Chondrocyte (in vitro differentiated cells): ENCODE results near the gene ASCC2. TPM values are rescaled to one million over a fixed set of nuclear protein-coding genes. Genes with fewer than 3 reads are reported as not detected.

Experiments used
- DNase-seq: peaks from one replicate; pipeline ENCODE4 v3.0.0; 2021; ENCODE audit warnings: mixed read lengths, low spot score
- H3K27ac Mint-ChIP-seq: one replicate; pipeline ENCODE4 v1.8.0; 2021; ENCODE audit warnings: mild to moderate bottlenecking, moderate library complexity, mixed read lengths; ENCODE audit not compliant: unreplicated experiment
- H3K27me3 Mint-ChIP-seq: 2 replicates; pipeline ENCODE4 v1.8.0; 2021; ENCODE audit warnings: low read depth, mixed read lengths
- H3K36me3 Mint-ChIP-seq: 2 replicates; pipeline ENCODE4 v1.8.0; 2021; ENCODE audit warnings: low read depth, mixed read lengths
- H3K4me1 Mint-ChIP-seq: 2 replicates; pipeline ENCODE4 v1.8.0; 2021; ENCODE audit warnings: low read depth, mild to moderate bottlenecking, mixed read lengths
- H3K4me3 Mint-ChIP-seq: one replicate; pipeline ENCODE4 v1.8.0; 2021; ENCODE audit warnings: mild to moderate bottlenecking, moderate library complexity, mixed read lengths; ENCODE audit not compliant: unreplicated experiment
- H3K9me3 Mint-ChIP-seq: 2 replicates; pipeline ENCODE4 v1.8.0; 2021; ENCODE audit warnings: low read depth, mixed read lengths
- CTCF ChIP-seq: fragments of 200-600 bp; sonication (generic); IDR thresholded peaks from 2 replicates; pipeline ENCODE4 v1.5.0; 2021; ENCODE audit warnings: antibody characterized with exemption, mild to moderate bottlenecking, moderate library complexity
- total RNA-seq: library from RNA; stranded (reverse); gene quantifications from 3 replicates; pipeline ENCODE4 v1.2.1, GENCODE V29; 2021

Gene ASCC2
- total RNA-seq, 1 donor from 2014 or later: 43.2 TPM

GRCh38 chr22:29739346-29739875 is 98.7 kb downstream of the ASCC2 start:
- no peaks in the 10 kb centered on the region for H3K9me3 Mint-ChIP-seq
- H3K4me1 Mint-ChIP-seq: no peaks in the 10 kb centered on the region
- H3K4me3 Mint-ChIP-seq: no peak overlapping the region
- no peaks in the 10 kb centered on the region for H3K27me3 Mint-ChIP-seq
- TF ChIP-seq CTCF: no peak
- H3K36me3 Mint-ChIP-seq: peaks cover 3% of the 10 kb centered on the region
- no peak for DNase-seq
- no peak overlapping the region for H3K27ac Mint-ChIP-seq

Other genes starting within 250 kb of the ASCC2 start
- 73.0 to 90.9 TPM (median 75.0 TPM) in 3 replicates for gene NF2, start 234.6 kb downstream of the ASCC2 start, total RNA-seq
- not detected in 3 replicates for gene CABP7, start 118.3 kb downstream of the ASCC2 start, total RNA-seq
- gene ZMAT5, start 71.3 kb downstream of the ASCC2 start, total RNA-seq: 16.6 to 18.8 TPM (median 18.1 TPM) in 3 replicates
- gene UQCR10, start 70.9 kb downstream of the ASCC2 start, total RNA-seq: 59.2 to 73.2 TPM (median 63.5 TPM) in 3 replicates
- 30.5 to 37.1 TPM (median 36.9 TPM) in 3 replicates for gene MTMR3, start 44.9 kb upstream of the ASCC2 start, total RNA-seq
- not detected in 3 replicates for gene HORMAD2, start 242.2 kb upstream of the ASCC2 start, total RNA-seq